ENCODE data around the gene HEG1.
A peak's percentile ranks its signal among the peaks of the same experiment; 100 is the strongest.

The HEG1 gene

DNA sequence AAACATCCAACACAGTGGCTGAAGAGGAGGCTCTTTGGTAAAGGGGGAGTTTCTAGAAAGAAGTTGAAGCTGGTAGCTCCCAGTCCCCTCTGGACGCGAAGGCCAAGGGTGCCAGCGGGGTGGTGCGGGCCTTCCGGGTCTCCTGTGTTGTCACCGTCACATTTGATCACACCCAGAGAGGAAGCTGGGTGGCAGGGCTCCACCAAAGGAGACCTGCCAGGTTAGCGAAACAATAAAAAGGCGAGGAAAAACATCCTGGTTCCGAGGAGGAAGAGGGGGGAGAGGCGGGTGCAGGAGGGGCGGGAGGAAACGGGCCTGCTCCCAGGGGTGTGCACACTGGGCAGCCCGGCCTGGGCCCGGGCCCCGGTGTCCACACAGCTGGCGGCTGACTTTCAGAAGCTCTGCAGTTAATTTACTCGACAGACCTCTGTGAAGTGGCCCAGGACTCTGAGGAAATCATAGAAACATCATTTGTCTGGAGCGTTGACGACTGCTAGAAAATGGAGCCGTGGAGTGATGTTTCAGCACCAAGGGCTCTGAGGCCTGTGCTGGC, 12.1 kb downstream of the HEG1 start:
- no peak for DNase-seq

DNA sequence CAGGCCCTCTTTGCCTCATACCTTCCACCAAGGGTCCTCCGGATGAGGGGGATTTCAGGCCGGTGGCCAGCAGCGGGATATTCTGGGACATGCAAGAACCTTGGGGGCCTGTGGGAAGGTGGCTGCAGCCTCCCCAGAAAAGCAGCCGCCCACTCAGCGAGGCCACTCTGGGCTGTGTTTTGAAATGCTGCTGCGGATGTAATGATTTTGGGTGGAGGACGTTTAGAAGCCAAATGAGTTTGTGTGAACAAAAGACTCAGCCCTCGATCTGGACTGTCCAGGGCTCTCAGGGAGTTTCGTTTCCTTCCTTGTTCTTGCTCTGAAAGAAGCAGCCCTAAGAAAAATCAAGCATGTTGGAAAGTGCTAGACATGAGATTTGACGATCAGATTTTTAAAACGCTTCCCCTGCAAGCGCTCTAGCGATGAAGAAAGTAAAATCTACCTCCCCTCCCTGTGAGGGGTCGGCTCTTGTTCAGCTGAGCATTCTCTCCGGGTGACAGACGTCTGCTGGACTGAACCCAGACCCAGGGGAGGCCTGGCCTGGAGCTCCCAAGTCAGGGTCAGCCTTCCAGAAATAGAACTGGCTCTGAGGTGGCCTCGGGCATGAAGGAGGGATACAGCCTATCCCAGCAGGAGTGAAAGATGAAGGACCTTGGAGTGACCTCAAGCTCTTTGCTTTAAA, 12.9 kb downstream of the HEG1 start:
- DNase-seq, result no peak

DNA sequence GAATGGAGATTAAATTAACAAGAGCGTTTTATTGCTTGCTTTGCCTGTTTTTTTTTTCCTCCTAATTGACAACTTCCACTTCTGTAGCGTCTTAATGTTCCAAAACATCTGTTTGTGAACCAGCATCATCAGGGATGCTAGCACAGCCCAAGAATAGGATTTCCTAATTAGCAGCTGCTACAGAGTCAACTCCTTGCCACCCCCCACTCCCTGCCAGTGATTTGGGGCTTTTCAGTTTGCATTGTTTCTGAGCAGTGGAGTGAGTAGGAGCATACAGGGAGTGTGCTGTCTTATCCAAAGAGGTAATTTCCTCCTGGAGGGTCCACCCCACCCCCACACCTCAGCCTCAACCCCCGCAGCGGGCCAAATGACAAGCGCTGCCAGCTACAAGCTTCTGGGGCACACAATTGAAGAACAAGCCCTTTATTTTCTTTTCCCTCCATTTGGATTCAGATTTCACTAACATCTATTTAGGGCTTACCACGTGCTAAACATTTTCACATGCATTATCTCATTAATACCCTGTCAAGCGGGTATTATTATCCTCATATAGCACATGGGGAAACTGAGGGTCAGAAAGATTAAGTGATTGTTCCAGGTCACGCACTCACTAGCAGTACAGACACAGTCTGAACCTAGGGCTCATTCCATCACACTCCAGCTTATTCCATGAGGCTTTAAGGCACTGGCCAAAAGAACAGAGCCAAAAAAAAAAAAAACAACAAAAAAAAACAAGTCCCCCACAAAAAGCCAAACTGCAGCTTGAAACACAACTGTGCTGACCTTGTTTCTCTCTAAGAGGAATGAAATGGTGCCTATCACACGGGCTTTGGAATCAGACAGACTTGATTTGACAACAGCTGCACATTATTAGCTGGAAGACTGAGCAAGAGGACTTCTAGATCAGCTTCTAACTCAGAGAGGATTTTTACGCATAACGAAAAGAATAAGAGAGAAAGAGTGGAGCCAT, 16.4 kb downstream of the HEG1 start:
- no peak for DNase-seq

GRCh38 chr3:125037498-125038150, 18.2 kb downstream of the HEG1 start:
- no peak for DNase-seq

DNA sequence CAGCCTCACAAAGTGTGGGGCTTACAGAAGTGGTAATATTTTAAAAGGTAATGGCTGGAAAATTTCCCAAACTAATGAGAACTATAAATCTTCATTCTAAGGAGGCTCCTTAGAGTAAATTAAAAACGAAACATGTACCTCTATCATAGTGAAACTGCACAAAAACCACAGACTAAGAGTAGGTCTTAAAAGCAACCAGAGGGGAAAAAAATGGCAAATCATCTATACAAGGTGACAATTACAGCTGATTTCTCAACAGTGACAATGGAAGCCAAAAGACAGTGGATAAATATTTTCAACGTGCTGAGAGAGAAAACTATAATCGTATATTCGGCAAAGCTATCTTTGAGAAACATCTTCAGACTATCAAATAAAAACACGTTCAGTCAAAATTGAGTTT, 20.6 kb downstream of the HEG1 start:
- no peak for DNase-seq

GRCh38 chr3:125033616-125034015, 22.2 kb downstream of the HEG1 start:
- no peak for DNase-seq

DNA sequence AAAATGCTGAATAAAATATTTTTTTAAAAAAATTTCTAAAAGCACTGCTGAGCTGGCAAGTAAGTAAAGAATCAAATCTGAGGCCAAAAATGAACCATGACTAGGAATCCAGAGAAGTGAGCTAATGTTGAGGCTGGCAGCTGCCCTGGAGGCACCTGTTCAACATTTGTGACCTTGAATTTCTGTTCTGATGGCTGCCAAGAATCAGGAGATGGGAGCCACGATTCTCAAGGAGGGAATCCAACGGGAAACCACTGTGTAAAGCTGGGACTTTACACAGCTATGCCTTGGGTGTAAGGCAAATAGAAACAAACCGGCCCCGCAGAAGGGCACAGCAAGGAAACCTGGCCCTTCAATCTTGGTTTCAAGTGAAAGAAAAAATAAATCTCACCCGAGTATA, 22.7 kb downstream of the HEG1 start:
- DNase-seq, result no peak

DNA sequence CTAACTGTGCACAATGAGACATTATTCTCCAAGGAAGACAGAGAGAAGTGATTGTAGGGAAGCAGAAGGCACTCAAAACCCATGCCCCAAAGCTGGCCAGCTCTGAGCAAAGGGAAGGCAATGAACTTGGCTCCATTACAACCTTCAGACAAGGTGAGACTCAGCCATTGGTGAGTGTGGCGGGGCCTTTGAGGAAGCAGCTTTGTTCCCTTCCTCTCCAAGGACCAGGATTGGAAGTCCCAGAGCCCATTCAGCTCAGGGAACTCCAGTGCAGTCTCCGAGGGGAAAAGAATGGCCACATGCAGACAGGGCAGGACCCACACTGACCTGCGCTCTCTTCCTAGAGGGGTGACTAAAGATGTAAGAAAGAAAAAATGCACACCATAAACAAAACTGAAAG, 23.1 kb downstream of the HEG1 start:
- no peak for DNase-seq

GRCh38 chr3:125032100-125032643, 23.6 kb downstream of the HEG1 start:
- no peak for DNase-seq

GRCh38 chr3:125031544-125031943, 24.3 kb downstream of the HEG1 start:
- DNase-seq, result no peak

- no peak for DNase-seq
Measured at GRCh38 chr3:125028657-125029056, 27.1 kb downstream of the HEG1 start.

- no peak for DNase-seq
Measured at GRCh38 chr3:125025642-125026041, 30.2 kb downstream of the HEG1 start.

DNA sequence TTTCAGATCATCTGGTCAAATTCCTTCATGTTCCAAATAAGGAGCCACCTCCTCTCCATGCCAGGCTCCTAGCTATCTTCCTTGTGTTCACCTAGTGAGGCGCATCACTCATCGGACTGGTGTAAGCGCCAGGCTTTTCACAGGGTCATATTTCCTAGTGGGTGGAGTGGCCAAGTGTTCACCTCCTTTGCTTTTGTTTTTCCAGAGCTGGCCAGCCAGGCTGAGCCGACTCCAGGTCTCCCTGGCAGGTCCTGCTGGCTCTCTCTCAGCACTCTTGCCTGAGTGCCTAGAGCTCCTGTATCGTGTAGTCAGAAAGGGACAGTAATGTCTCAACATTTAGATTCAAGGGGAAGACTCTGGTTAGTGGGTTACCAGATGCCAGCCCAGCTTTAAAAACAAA, 31.0 kb downstream of the HEG1 start:
- DNase-seq, result peak; percentile 5

- peak; percentile 21 for DNase-seq
Measured at GRCh38 chr3:125023833-125024555, 31.8 kb downstream of the HEG1 start.

DNA sequence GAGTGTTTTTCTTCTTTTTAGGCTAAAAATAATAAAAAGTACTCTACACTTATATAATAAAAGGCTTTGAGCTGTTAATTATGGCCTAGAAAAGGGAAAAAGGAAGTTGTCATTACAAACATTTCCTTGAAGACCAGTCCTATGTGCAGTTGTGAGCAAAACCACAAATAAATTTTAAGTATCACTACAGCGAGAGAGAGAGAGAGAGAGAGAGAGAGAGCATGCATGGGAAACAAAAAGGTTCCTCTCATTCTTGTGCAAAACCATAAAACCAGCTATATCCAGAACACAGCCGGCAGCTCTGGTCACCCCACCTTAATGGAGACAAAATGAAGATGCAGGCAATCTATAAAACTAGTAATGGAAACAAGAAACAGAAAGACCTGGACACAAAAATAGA, 33.6 kb downstream of the HEG1 start:
- DNase-seq, result peak; percentile 29

DNA sequence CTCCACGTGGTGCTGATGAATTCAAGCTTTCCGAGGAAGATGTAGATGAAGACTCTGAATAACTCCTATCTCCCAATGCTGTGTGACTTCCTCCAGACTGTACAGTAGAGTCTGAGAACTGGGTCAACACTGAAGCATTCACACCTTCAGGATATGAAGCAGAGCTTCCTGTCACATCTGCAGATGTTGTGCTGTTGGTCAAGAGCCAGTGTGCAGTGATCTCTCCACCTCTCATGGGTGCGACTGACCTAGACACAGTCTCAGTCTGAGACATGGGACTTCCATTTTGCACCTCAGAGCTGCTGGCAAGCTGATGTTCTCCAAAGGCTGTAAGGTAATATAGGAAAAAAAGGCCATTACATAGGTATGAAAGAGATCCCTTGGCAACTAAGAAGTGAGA, 36.5 kb downstream of the HEG1 start:
- no peak for DNase-seq

- no peak for DNase-seq
Measured at GRCh38 chr3:125017406-125017805, 38.4 kb downstream of the HEG1 start.

- DNase-seq, result no peak
Measured at GRCh38 chr3:125014570-125015179, 41.1 kb downstream of the HEG1 start.

GRCh38 chr3:125013095-125013494, 42.7 kb downstream of the HEG1 start:
- no peak for DNase-seq

DNA sequence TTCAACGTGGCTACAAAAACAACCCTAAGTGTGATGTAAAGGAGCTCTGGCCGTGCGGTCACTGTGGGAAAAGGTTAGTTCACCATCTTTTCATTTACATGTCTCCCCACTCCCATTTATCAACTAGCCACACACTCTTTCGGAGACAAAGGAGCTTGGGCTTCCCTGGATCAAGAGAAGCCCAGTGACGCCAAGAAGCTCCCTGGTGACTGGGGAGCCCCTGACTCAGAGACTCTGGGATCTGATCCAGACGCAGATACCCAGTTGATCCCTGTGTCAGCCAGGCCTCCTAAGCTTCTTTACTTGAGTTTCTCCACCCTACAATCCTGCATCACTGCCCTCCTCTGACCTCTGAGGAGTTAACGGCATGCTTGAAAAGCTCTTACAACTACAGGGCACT, 43.9 kb downstream of the HEG1 start:
- DNase-seq, result no peak

GRCh38 chr3:125010393-125010792, 45.4 kb downstream of the HEG1 start:
- no peak for DNase-seq

DNA sequence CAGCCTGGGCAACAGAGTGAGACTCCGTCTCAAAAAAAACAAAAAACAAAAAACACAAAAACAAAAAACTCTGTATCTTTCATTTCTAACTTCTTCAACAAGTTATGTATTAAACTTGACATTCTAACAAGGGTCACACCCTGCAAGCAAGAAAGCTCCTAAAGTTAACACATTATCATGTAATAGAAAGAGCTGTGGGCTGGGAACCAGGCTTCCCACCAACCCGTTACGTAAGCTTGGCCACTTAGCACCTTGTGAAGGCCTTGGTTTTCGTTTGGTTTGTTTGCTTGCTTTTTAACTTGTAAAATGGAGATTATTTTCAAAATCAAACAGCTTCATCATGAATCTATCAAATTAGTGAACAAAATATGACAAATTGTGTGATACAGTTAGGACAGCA, 47.0 kb downstream of the HEG1 start:
- DNase-seq, result no peak
